ENCODE data around the gene ATP8A1. TPM values are rescaled to one million over a fixed set of nuclear protein-coding genes. Genes with fewer than 3 reads are reported as not detected.

The ATP8A1 gene
- total RNA-seq, 2 experiments from 2014 or later: 55.3 to 56.3 TPM

DNA sequence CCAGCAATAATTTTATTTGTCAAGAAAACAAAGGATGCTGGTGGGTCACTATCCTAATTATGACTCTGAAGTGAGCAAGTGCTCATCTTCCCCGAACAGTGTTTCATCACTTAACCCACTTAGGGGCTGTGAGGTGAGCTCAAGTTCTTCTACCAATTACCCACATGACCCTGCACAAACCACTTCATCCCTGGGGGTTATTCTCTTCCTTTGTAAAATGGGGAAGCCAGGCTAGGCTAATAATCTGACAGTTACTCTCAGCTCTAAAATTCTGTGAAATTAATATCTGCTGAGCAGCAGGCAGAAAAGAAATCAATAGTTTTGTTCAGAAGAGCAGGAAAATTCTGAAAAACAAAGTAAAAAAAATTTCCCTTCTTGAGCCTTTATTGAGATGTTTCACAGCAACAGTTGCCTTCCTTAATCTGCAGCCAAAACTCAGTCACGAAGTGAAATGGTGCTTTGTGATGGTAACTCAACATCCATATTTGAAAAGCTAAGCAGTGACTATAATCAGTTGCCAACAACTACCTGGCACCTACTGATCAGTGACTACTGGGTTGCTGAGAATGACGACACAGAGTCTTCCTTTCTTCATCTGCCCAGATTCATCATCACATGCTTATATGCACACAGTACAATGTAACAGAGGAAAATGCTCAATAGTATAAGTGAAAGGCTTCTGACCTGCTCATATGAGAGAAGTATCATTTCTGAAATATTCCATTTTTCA is 24.1 kb downstream of the ATP8A1 start:
- Mint-ChIP-seq H3K4me1 (peaks cover 50% of the 10 kb centered on the region), H3K4me3 (no peak overlapping the region), H3K9me3 (peaks cover 5% of the 10 kb centered on the region), H3K27me3 (no peaks in the 10 kb centered on the region), H3K36me3 (peaks cover 18% of the 10 kb centered on the region), H3K27ac (no peak overlapping the region)
- POLR2A ChIA-PET: no interaction called here
- DNase-seq (no peak), ATAC-seq (ENCODE audit: low read depth) (no peak)

DNA sequence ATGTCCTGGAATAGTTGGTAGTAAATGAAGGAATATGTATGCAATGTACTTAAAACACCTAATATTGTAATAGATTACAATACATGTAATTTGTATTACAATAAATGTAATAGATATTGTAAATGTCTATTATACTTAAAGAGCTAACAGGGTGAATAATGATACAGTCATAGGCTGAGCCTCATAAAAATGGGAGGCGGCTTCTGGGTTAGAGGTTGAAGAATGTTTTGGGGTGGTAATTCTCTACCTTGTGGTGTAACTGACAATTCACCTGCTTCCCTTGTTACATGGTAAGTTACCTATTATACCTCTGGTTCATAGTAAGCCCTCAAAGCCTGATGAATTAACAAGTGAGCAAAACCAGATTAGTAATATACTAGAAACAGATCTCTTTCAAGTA is 26.0 kb downstream of the ATP8A1 start:
- Mint-ChIP-seq H3K4me1 (peaks cover 46% of the 10 kb centered on the region), H3K9me3 (peaks cover 4% of the 10 kb centered on the region), H3K4me3 (no peak overlapping the region), H3K36me3 (peaks cover 19% of the 10 kb centered on the region), H3K27ac (no peak overlapping the region), H3K27me3 (no peaks in the 10 kb centered on the region)
- DNase-seq (no peak), ATAC-seq (ENCODE audit: low read depth) (no peak)
- POLR2A ChIA-PET: no interaction called here

DNA sequence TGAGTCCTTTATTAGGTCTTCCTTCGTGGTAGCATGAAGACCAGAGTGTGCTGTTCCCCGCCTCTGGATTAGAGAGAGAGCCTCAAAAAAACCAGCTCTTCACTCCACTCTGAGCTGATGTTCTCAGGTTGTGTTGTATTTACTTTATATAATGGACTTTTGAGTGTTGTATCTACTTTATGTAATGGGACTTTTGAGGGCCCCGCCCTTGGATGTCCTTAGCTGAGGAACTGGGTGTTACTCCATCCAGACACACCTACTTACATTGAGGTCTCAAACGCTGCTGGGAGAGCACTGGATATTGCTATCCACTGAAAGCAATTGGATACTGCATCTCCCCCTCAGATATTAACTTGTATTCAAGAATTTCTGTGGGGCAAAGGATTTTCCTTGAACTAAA is 28.2 kb downstream of the ATP8A1 start:
- no peak for DNase-seq
- peaks cover 42% of the 10 kb centered on the region for H3K4me1 Mint-ChIP-seq
- H3K27ac Mint-ChIP-seq: peak overlapping the region; percentile 83
- H3K9me3 Mint-ChIP-seq: peaks cover 4% of the 10 kb centered on the region
- ATAC-seq (ENCODE audit: low read depth): no peak
- POLR2A ChIA-PET: interaction anchor here (2.9 kb wide), 1 partner anchor 28 kb away, joined by 12 read pairs; the partner anchor contains the start of gene ATP8A1
- H3K4me3 Mint-ChIP-seq: peak overlapping the region; percentile 60
- no peaks in the 10 kb centered on the region for H3K27me3 Mint-ChIP-seq
- peaks cover 25% of the 10 kb centered on the region for H3K36me3 Mint-ChIP-seq

DNA sequence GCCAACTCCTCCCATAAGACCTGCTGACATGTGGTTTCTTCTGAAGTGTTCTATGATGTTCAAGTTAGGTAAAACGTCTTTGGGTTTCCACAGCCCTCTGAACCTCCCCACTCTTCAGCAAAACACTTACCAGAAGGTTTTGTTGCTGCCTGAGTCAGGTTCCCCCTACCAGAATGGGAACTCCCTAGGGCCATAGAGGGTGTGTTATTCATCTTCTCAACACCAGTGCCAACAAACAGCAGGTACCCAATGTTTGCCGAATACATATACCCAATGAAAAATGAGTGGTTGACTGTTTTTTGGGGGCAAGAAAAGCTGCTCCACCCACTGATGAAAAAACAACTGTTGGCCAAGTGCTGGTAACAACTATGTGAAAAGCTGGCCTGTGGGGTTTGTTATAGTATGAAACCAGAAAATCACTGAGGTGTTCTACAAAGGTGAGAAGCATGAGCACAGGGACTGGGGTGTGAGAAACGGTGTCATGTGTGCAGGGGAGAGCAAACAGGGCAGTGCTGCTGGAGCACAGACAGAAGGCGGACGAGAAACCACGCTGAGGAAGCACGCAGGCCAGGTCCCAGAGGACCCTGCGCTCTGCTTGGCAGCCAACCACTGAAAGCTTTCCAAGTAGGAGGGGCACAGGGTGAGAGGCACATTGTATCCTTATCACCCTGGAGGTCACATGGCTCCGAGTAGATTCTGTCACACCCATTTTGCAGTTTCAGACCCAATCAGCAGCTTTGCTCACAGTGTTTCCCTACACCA is 28.8 kb downstream of the ATP8A1 start:
- Mint-ChIP-seq H3K9me3 (peaks cover 6% of the 10 kb centered on the region), H3K27me3 (no peaks in the 10 kb centered on the region), H3K27ac (peak overlapping the region; percentile 83), H3K4me3 (peak overlapping the region; percentile 60), H3K36me3 (peaks cover 30% of the 10 kb centered on the region), H3K4me1 (peaks cover 35% of the 10 kb centered on the region)
- POLR2A ChIA-PET: interaction anchor here (2.9 kb wide), 1 partner anchor 29 kb away, joined by 12 read pairs; the partner anchor contains the start of gene ATP8A1
- peak; percentile 45 for DNase-seq
- peak; percentile 85 for ATAC-seq (ENCODE audit: low read depth)

DNA sequence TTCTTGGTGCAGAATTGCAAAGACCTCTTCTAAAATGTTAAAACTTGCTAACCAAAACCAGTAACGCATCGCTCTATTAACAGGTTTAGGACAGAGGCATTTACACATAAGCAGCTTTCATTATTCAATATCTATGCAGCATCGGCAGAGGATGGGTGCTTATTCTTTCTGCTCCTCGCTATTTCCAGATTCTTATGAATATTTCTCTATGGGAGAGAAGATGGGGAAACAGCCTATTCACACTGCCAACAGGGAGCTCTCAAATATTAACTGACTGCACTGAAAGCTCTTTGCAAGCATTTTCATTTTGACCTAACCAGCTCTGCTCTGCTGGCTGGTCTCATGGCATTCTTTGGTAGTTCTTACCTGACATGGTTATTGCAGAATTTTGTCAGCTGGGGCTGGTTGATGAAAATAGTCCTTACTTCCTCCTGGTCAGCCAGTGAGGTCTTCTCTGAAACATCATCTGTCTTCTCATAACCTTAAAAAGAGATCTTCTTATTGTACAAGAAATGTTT is 30.2 kb downstream of the ATP8A1 start:
- H3K4me3 Mint-ChIP-seq: no peak overlapping the region
- H3K4me1 Mint-ChIP-seq: peaks cover 31% of the 10 kb centered on the region
- H3K36me3 Mint-ChIP-seq: peaks cover 36% of the 10 kb centered on the region
- no peaks in the 10 kb centered on the region for H3K27me3 Mint-ChIP-seq
- no peak for ATAC-seq (ENCODE audit: low read depth)
- H3K27ac Mint-ChIP-seq: no peak overlapping the region
- peaks cover 4% of the 10 kb centered on the region for H3K9me3 Mint-ChIP-seq
- POLR2A ChIA-PET: interaction anchor here (2.9 kb wide), 1 partner anchor 30 kb away, joined by 12 read pairs; the partner anchor contains the start of gene ATP8A1
- DNase-seq: no peak

DNA sequence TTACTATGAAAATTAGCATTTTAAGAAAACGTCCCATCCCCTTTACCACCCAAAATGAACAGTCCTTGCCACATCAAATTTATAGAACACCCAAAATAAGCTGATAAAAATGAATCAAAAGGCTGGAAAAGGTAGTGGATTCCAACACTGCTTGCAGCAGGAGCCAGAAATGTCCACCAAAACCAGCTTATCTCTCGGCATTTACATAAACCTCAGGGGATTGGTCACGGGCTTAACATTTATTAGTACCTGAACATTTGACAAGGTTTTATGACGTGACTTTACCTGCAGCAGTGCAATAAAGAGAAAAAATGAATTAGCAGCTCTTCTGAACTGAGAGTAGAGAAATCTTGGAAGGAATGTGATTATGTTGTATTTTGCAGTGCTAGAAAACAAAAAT is 31.6 kb downstream of the ATP8A1 start:
- H3K27ac Mint-ChIP-seq: no peak overlapping the region
- H3K4me3 Mint-ChIP-seq: no peak overlapping the region
- DNase-seq (no peak), ATAC-seq (ENCODE audit: low read depth) (no peak)
- peaks cover 3% of the 10 kb centered on the region for H3K9me3 Mint-ChIP-seq
- H3K27me3 Mint-ChIP-seq: no peaks in the 10 kb centered on the region
- POLR2A ChIA-PET: no interaction called here
- peaks cover 41% of the 10 kb centered on the region for H3K36me3 Mint-ChIP-seq
- H3K4me1 Mint-ChIP-seq: peaks cover 22% of the 10 kb centered on the region

DNA sequence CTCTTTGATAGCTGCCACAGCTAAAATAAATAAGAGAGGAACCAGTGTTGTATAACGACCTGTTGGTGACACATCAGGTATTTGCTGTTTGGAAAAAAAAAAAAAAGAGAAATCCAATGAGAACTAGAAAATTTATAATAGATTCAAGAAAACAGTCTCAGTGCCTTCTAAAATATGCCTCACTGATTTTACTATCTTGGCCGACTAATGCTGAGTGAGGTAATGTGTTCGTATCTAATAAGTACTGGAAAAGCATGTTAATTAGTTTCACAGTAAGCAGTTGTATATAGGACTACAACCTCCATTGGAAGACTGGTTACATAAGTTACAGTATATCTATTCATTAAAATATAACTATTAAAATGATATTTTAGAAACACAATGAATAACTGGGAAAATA is 32.4 kb downstream of the ATP8A1 start:
- Mint-ChIP-seq H3K27ac (no peak overlapping the region), H3K27me3 (no peaks in the 10 kb centered on the region), H3K36me3 (peaks cover 46% of the 10 kb centered on the region), H3K4me1 (peaks cover 19% of the 10 kb centered on the region), H3K9me3 (peaks cover 3% of the 10 kb centered on the region), H3K4me3 (no peak overlapping the region)
- DNase-seq (no peak), ATAC-seq (ENCODE audit: low read depth) (no peak)
- POLR2A ChIA-PET: no interaction called here

DNA sequence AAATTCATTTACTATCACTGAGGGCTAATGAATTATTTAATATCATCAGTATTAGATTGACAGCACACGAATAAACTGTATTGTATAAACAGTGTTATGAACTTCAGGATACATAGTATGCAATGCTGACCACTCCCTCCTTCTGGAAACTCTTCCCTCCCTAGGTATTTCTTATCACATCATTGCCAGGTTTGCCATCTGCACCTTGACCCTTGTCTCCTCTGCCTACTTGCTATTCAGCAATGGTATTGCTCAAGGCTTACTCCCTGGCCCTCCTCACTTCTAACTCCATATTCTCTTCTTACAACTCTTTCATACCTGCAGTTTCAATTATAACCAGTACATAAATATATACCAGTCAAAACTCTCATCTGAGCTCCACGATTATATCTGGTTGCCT is 38.9 kb downstream of the ATP8A1 start:
- H3K4me1 Mint-ChIP-seq: no peaks in the 10 kb centered on the region
- ATAC-seq (ENCODE audit: low read depth) (no peak), DNase-seq (no peak)
- no peak overlapping the region for H3K27ac Mint-ChIP-seq
- H3K4me3 Mint-ChIP-seq: no peak overlapping the region
- H3K36me3 Mint-ChIP-seq: peaks cover 48% of the 10 kb centered on the region
- H3K27me3 Mint-ChIP-seq: no peaks in the 10 kb centered on the region
- POLR2A ChIA-PET: interaction anchor here (1.0 kb wide), 1 partner anchor 39 kb away, joined by 3 read pairs; the partner anchor contains the start of gene ATP8A1
- no peaks in the 10 kb centered on the region for H3K9me3 Mint-ChIP-seq

DNA sequence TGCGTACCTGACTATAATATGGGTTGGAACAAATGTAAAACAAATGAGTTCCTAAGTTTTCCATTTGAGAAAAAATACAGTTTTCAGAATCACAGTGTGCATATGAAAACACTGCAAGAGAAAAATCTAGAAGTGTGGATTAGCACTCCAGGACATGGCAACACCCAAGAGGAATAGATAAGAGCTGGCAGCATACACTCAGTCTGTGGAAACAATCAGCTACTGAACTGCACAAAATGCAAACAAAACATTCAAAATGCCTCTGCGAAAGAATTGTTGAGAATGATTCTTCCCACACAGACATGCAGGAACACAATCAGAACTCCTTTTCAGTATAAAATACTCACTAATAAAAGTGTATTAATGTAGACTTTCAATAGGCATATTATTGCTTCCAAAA is 39.9 kb downstream of the ATP8A1 start:
- DNase-seq (no peak), ATAC-seq (ENCODE audit: low read depth) (no peak)
- no peaks in the 10 kb centered on the region for H3K9me3 Mint-ChIP-seq
- H3K4me1 Mint-ChIP-seq: no peaks in the 10 kb centered on the region
- H3K27ac Mint-ChIP-seq: no peak overlapping the region
- POLR2A ChIA-PET: no interaction called here
- no peak overlapping the region for H3K4me3 Mint-ChIP-seq
- peaks cover 50% of the 10 kb centered on the region for H3K36me3 Mint-ChIP-seq
- H3K27me3 Mint-ChIP-seq: no peaks in the 10 kb centered on the region

DNA sequence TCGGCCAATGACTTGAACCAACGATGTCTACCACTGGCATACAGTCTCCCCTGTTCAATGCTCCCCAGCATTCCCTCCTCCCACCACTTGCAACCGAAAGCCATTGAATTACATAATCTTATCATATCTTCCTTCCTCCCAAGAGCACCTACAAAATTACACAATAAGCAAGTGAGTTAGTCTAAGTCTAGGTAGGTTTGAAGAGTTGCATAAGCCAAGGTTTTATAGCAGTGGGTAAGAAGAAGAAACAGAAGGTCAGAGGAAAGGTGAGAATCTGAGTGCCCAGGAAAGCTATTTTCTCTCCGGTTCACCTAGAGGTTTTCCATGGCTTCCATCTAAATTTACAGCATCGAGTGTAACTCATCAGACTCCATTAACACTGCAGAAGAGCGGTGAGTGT is 40.3 kb downstream of the ATP8A1 start:
- H3K36me3 Mint-ChIP-seq: peaks cover 50% of the 10 kb centered on the region
- H3K9me3 Mint-ChIP-seq: no peaks in the 10 kb centered on the region
- DNase-seq: no peak
- no peak for ATAC-seq (ENCODE audit: low read depth)
- no peaks in the 10 kb centered on the region for H3K4me1 Mint-ChIP-seq
- no peak overlapping the region for H3K4me3 Mint-ChIP-seq
- POLR2A ChIA-PET: no interaction called here
- no peaks in the 10 kb centered on the region for H3K27me3 Mint-ChIP-seq
- H3K27ac Mint-ChIP-seq: no peak overlapping the region

DNA sequence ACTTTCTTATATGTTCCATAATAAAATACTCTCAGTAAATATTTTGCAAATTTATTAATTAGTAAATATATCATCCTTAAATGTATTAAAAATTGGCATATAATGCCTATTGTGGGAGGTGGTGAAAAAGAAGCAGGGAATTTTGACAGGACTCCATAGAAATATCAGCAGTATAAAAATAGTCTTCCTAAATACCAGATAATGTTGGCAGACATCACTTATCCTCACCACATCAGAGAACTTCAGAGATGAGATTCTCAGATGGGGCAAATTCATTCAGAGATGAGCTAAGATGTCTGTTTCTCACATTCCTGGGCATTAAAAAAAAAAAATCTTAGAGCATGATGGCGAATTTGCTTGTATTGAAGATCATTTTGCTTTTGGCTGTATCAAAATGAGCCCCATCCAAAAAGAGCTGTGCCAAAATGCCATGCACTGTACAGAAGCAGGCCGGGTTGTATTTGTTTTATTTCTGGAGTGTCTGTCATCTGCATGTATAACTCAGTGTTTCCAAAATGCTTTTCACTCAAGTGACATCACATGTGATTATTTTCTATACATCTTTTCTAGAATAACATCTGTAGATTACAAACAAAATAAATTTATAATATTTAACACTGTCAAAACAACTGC is 41.7 kb downstream of the ATP8A1 start:
- H3K4me1 Mint-ChIP-seq: no peaks in the 10 kb centered on the region
- DNase-seq: no peak
- POLR2A ChIA-PET: no interaction called here
- H3K27ac Mint-ChIP-seq: no peak overlapping the region
- no peak for ATAC-seq (ENCODE audit: low read depth)
- H3K36me3 Mint-ChIP-seq: peaks cover 50% of the 10 kb centered on the region
- H3K27me3 Mint-ChIP-seq: no peaks in the 10 kb centered on the region
- H3K4me3 Mint-ChIP-seq: no peak overlapping the region
- no peaks in the 10 kb centered on the region for H3K9me3 Mint-ChIP-seq

DNA sequence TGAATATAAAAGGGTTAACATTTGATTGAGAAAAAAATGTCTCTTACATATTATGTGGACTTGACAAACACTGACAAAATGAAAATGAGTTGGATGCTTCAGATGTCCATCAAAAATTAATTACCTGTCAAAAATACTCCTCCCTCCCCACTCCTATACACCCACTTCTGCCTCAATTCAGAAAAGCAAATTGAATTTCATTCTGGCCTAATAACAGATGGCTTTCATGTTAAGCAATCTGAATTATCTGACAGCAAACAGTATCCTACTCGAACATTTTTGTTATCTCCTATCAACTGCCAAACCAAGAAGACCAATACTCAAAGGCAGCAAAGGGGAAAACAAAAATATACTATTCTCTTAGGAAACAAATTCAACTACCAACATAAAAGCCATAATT is 44.0 kb downstream of the ATP8A1 start:
- Mint-ChIP-seq H3K27me3 (no peaks in the 10 kb centered on the region), H3K4me3 (no peak overlapping the region), H3K36me3 (peaks cover 52% of the 10 kb centered on the region), H3K4me1 (peaks cover 9% of the 10 kb centered on the region), H3K27ac (no peak overlapping the region), H3K9me3 (no peaks in the 10 kb centered on the region)
- POLR2A ChIA-PET: no interaction called here
- DNase-seq (no peak), ATAC-seq (ENCODE audit: low read depth) (no peak)

DNA sequence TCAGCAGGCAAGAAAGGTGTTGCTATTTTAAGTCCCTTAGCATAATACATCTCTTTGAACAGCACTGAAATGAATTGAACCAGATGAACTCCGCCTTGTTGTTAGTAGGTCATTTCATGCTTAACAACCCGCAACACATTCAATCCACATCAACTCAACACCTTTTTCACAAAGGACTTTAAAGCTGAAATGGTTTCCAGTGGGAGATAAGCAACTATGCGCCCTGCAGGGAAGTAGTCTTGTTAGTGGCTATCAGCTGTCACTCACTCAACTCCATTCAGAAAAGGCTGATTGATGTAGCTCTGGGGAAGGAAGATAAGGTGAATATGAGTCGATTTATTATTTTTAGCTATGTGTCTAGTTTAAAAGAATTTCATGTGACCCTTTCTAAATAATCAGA is 46.0 kb downstream of the ATP8A1 start:
- ATAC-seq (ENCODE audit: low read depth): no peak
- no peak overlapping the region for H3K4me3 Mint-ChIP-seq
- H3K9me3 Mint-ChIP-seq: no peaks in the 10 kb centered on the region
- H3K4me1 Mint-ChIP-seq: peaks cover 16% of the 10 kb centered on the region
- POLR2A ChIA-PET: interaction anchor here (0.7 kb wide), 1 partner anchor 46 kb away, joined by 3 read pairs; the partner anchor contains the start of gene ATP8A1
- H3K36me3 Mint-ChIP-seq: peaks cover 47% of the 10 kb centered on the region
- no peaks in the 10 kb centered on the region for H3K27me3 Mint-ChIP-seq
- H3K27ac Mint-ChIP-seq: no peak overlapping the region
- DNase-seq: no peak

All from activated naive CD8-positive, alpha-beta T cell treated with anti-CD3 and anti-CD28 coated beads, Interleukin-2, amount 10 ng/mL, durations not matched to agents 7 days and 5 days (primary cell).